HG03571 (cell line): ENCODE results near the gene PIGBOS1.
"Not testable (repeated sequence)": the region's sequence is repeated elsewhere in the genome, so short reads cannot be mapped to it uniquely, and the experiment has no call there.

ENCODE experiments used
- ATAC-seq: cut with Tn5 transposase; IDR thresholded peaks from one replicate; pipeline ENCODE4 v1.9.1; 2021; ENCODE audit not compliant: unreplicated experiment

Gene PIGBOS1

GRCh38 chr15:55318588-55319494 is at the start of gene PIGBOS1, which contains the start of gene PIGB:
Gene PIGBOS1, minus strand, starts transcription at chr15:55319123. Its CDS starts 1,331 bp downstream, at chr15:55317792.
Gene PIGB, plus strand, starts transcription at chr15:55319222. Its CDS starts 29 bp downstream, at chr15:55319251.
- peak; percentile 96 for ATAC-seq

- ATAC-seq, result no peak
These were observed 48.1 kb upstream of the PIGBOS1 start for GRCh38 chr15:55366981-55367380.

GRCh38 chr15:55362641-55363040 is 43.7 kb upstream of the PIGBOS1 start:
- no peak for ATAC-seq

GRCh38 chr15:55361048-55361447 is 42.1 kb upstream of the PIGBOS1 start:
- no peak for ATAC-seq

- no peak for ATAC-seq
These were observed 41.3 kb upstream of the PIGBOS1 start for GRCh38 chr15:55360256-55360655.

- no peak for ATAC-seq
These were observed 39.5 kb upstream of the PIGBOS1 start for GRCh38 chr15:55358471-55358870.

GRCh38 chr15:55357774-55358173 is 38.9 kb upstream of the PIGBOS1 start:
- ATAC-seq, result no peak

- no peak for ATAC-seq
These were observed 38.2 kb upstream of the PIGBOS1 start for GRCh38 chr15:55356985-55357585.

- ATAC-seq, result no peak
These were observed 34.1 kb upstream of the PIGBOS1 start for GRCh38 chr15:55353025-55353424.

- ATAC-seq, result no peak
These were observed 30.4 kb upstream of the PIGBOS1 start for GRCh38 chr15:55349282-55349681.

- ATAC-seq, result no peak
These were observed 29.4 kb upstream of the PIGBOS1 start for GRCh38 chr15:55348281-55348778.

GRCh38 chr15:55344206-55344605 is 25.3 kb upstream of the PIGBOS1 start:
- ATAC-seq, result no peak

GRCh38 chr15:55343168-55343567 is 24.2 kb upstream of the PIGBOS1 start:
- ATAC-seq, result no peak

GRCh38 chr15:55337160-55337559 is 18.2 kb upstream of the PIGBOS1 start:
- ATAC-seq, result no peak

GRCh38 chr15:55334997-55335396 is 16.1 kb upstream of the PIGBOS1 start:
- ATAC-seq, result no peak

- ATAC-seq, result no peak
These were observed 15.4 kb upstream of the PIGBOS1 start for GRCh38 chr15:55334371-55334770.

GRCh38 chr15:55327387-55327786 is 8.5 kb upstream of the PIGBOS1 start:
- no peak for ATAC-seq

GRCh38 chr15:55322467-55322866 is 3.5 kb upstream of the PIGBOS1 start:
- no peak for ATAC-seq

GRCh38 chr15:55320963-55321362 is 2.0 kb upstream of the PIGBOS1 start:
- ATAC-seq, result no peak

GRCh38 chr15:55320238-55320550 is 1.3 kb upstream of the PIGBOS1 start:
- ATAC-seq, result no peak

- ATAC-seq, result no peak
These were observed 764 bp upstream of the PIGBOS1 start for GRCh38 chr15:55319537-55320237.

- ATAC-seq, result not testable (repeated sequence)
These were observed 16.1 kb downstream of the PIGBOS1 start for GRCh38 chr15:55302801-55303200.
